Vagina (tissue), 2 donors: Measurements from ENCODE around the gene HECTD2.

Source experiments
- CTCF ChIP-seq, 3 experiments: fragments of 450-650 bp in 2 of 3; fragments of 200-600 bp in 1 of 3; sonication (generic) in 1 of 3; IDR thresholded peaks; one replicate each; pipeline ENCODE4 v1.5.1; 2017 to 2019; ENCODE audit warnings: antibody characterized with exemption in 3 of 3, mild to moderate bottlenecking in 2 of 3, moderate library complexity in 2 of 3
- POLR2A ChIP-seq, 2 donors: fragments of 450-650 bp; IDR thresholded peaks; one replicate each; pipeline ENCODE4 v1.6.1; 2017; ENCODE audit warnings: antibody characterized with exemption in 2 of 2, mild to moderate bottlenecking in 2 of 2, moderate library complexity in 2 of 2
- POLR2AphosphoS5 ChIP-seq, 2 donors: sonication (generic); formaldehyde crosslinking; IDR thresholded peaks; one replicate each; pipeline ENCODE4 v1.9.0; 2017; ENCODE audit warnings: antibody characterized with exemption in 2 of 2, mild to moderate bottlenecking in 2 of 2, low read depth in 1 of 2; ENCODE audit not compliant: insufficient read depth in 1 of 2

GRCh38 chr10:91550021-91550420 is 139.9 kb downstream of the HECTD2 start:
- TF ChIP-seq POLR2A (IDR thresholded peaks at IDR 0.05) (no peak), CTCF (IDR thresholded peaks at IDR 0.05) (no peak), POLR2AphosphoS5 (IDR thresholded peaks at IDR 0.05; ENCODE audit: insufficient read depth in 1 of 2, low read depth in 1 of 2) (no peak)
